GM19239 (cell line): Measurements from ENCODE around the gene CHTF18.

Experiments
- DNase-seq: peaks from one replicate; pipeline ENCODE4 v3.0.0; 2011; ENCODE audit warnings: low spot score; ENCODE audit not compliant: insufficient read length
- FAIRE-seq: peaks from 2 replicates; lab custom pipeline; 2011; peaks lifted over from hg19 to GRCh38; lab: Jason Lieb, UNC

Gene CHTF18

GRCh38 chr16:789191-789850 lies 901 bp downstream of the CHTF18 start:
- FAIRE-seq (no peak), DNase-seq (no peak)

GRCh38 chr16:790086-790485 lies 1.7 kb downstream of the CHTF18 start:
- no peak for DNase-seq
- FAIRE-seq: no peak

GRCh38 chr16:791131-791530 lies 2.7 kb downstream of the CHTF18 start:
- FAIRE-seq (no peak), DNase-seq (no peak)

GRCh38 chr16:792221-792995 lies 4.0 kb downstream of the CHTF18 start:
- DNase-seq (no peak), FAIRE-seq (no peak)

GRCh38 chr16:793414-793813 lies 5.0 kb downstream of the CHTF18 start:
- no peak for DNase-seq
- no peak for FAIRE-seq

- DNase-seq (no peak), FAIRE-seq (no peak)
Observed at GRCh38 chr16:794091-794822, 5.8 kb downstream of the CHTF18 start.

- DNase-seq (no peak), FAIRE-seq (no peak)
Observed at GRCh38 chr16:794853-795466, 6.5 kb downstream of the CHTF18 start.

- FAIRE-seq (no peak), DNase-seq (no peak)
Observed at GRCh38 chr16:795580-796229, 7.3 kb downstream of the CHTF18 start.

GRCh38 chr16:796296-797119 lies 8.1 kb downstream of the CHTF18 start:
- DNase-seq (no peak), FAIRE-seq (no peak)

GRCh38 chr16:797120-797420 lies 8.7 kb downstream of the CHTF18 start:
- DNase-seq (peak; percentile 53), FAIRE-seq (no peak)

GRCh38 chr16:797686-798085 lies 9.3 kb downstream of the CHTF18 start:
- FAIRE-seq: no peak
- DNase-seq: no peak

- DNase-seq (no peak), FAIRE-seq (no peak)
Observed at GRCh38 chr16:798666-799065, 10.2 kb downstream of the CHTF18 start.

- FAIRE-seq (no peak), DNase-seq (no peak)
Observed at GRCh38 chr16:799111-799947, 10.9 kb downstream of the CHTF18 start.

GRCh38 chr16:799948-800833 lies 11.8 kb downstream of the CHTF18 start, which contains the start of gene GNG13:
GNG13 (minus strand) TSS chr16:800734; CDS start chr16:799077, 1,657 bp downstream.
- DNase-seq (no peak), FAIRE-seq (no peak)

- DNase-seq (no peak), FAIRE-seq (no peak)
Observed at GRCh38 chr16:800834-801511, 12.6 kb downstream of the CHTF18 start.

- no peak for FAIRE-seq
- no peak for DNase-seq
Observed at GRCh38 chr16:801584-802363, 13.4 kb downstream of the CHTF18 start.
